Right kidney (tissue), 1 donor: ENCODE results near the gene SLITRK3.
"Not testable (repeated sequence)": the region's sequence is repeated elsewhere in the genome, so short reads cannot be mapped to it uniquely, and the experiment has no call there.

Experiments used
- DNase-seq: peaks from one replicate; pipeline ENCODE4 v3.0.0-alpha.2; 2016

Gene SLITRK3

GRCh38 chr3:165191491-165191890 lies 4.7 kb downstream of the SLITRK3 start:
- no peak for DNase-seq

- DNase-seq: no peak
Measured at GRCh38 chr3:165188452-165188851, 7.7 kb downstream of the SLITRK3 start.

- DNase-seq: peak; percentile 14
Measured at GRCh38 chr3:165185707-165186327, 10.4 kb downstream of the SLITRK3 start.

GRCh38 chr3:165181556-165181955 lies 14.6 kb downstream of the SLITRK3 start:
- no peak for DNase-seq

- no peak for DNase-seq
Measured at GRCh38 chr3:165170236-165170635, 25.9 kb downstream of the SLITRK3 start.

- DNase-seq: no peak
Measured at GRCh38 chr3:165169368-165169767, 26.8 kb downstream of the SLITRK3 start.

- no peak for DNase-seq
Measured at GRCh38 chr3:165162883-165163282, 33.3 kb downstream of the SLITRK3 start.

- DNase-seq: no peak
Measured at GRCh38 chr3:165159760-165160421, 36.3 kb downstream of the SLITRK3 start.

GRCh38 chr3:165158011-165158410 lies 38.2 kb downstream of the SLITRK3 start:
- no peak for DNase-seq

- DNase-seq: no peak
Measured at GRCh38 chr3:165156757-165157420, 39.3 kb downstream of the SLITRK3 start.

- no peak for DNase-seq
Measured at GRCh38 chr3:165148876-165149441, 47.2 kb downstream of the SLITRK3 start.

GRCh38 chr3:165144271-165144670 lies 51.9 kb downstream of the SLITRK3 start:
- no peak for DNase-seq

GRCh38 chr3:165139918-165140317 lies 56.3 kb downstream of the SLITRK3 start:
- not testable (repeated sequence) for DNase-seq
